Endothelial cell of umbilical vein (primary cell): ENCODE data around the gene TGIF1. TPM values are rescaled to one million over a fixed set of nuclear protein-coding genes. Genes with fewer than 3 reads are reported as not detected.

Source experiments
- BruUV-seq: library from RNA; stranded (reverse); fragments of 400-500 nt; replicated peaks from 2 replicates; lab custom pipeline; 2021; lab: Mats Ljungman, UMichigan
- CTCF ChIA-PET: fragments of 300-600, 350-600 bp; sonication (Branson Sonifier 250); formaldehyde crosslinking; loops from one replicate; lab custom pipeline; 2021; ENCODE audit warnings: antibody characterized with exemption, inconsistent platforms; lab: Charles Lee
- POLR2A ChIA-PET: fragments of 300-600, 350-600 bp; sonication (Branson Sonifier 250); formaldehyde crosslinking; loops from one replicate; lab custom pipeline; 2021; ENCODE audit warnings: antibody characterized with exemption, inconsistent platforms; lab: Charles Lee
- DNase-seq: peaks from one replicate; pipeline ENCODE4 v3.0.0-alpha.2; 2011; ENCODE audit warnings: low read depth, low spot score
- FAIRE-seq: peaks from 2 replicates; lab custom pipeline; 2011; peaks lifted over from hg19 to GRCh38; lab: Jason Lieb, UNC
- H2AFZ ChIP-seq: 2 replicates; pipeline ENCODE4 v1.6.0; 2012; ENCODE audit warnings: low read depth, low read length, control low read depth, inconsistent platforms
- H3K27ac ChIP-seq: 2 replicates; pipeline ENCODE4 v1.5.1; 2011; ENCODE audit warnings: low read depth, mild to moderate bottlenecking, control low read depth, low read length, moderate library complexity; ENCODE audit not compliant: insufficient read depth
- H3K27me3 ChIP-seq, 2 experiments: 2 replicates each; pipeline versions ENCODE4 v1.6.0 to v1.6.1; 2011; ENCODE audit warnings: low read length in 2 of 2, mixed read lengths in 1 of 2; ENCODE audit not compliant: control insufficient read depth in 2 of 2, insufficient read depth in 2 of 2
- H3K36me3 ChIP-seq, 2 experiments: 2 replicates in 1 of 2; 3 replicates in 1 of 2; pipeline ENCODE4 v1.5.1; 2011; ENCODE audit warnings: low read length in 2 of 2, mild to moderate bottlenecking in 1 of 2, moderate library complexity in 1 of 2; ENCODE audit not compliant: control insufficient read depth in 2 of 2, insufficient read depth in 2 of 2; ENCODE audit errors: extremely low read depth in 1 of 2
- H3K4me1 ChIP-seq: 3 replicates; pipeline ENCODE4 v1.5.1; 2011; ENCODE audit warnings: mild to moderate bottlenecking, low read length; ENCODE audit not compliant: control insufficient read depth, insufficient read depth; ENCODE audit errors: extremely low read depth
- H3K4me2 ChIP-seq: 2 replicates; pipeline ENCODE4 v1.6.1; 2011; ENCODE audit warnings: low read length, control low read depth, mixed read lengths; ENCODE audit not compliant: insufficient read depth
- H3K4me3 ChIP-seq, 3 experiments: fragments of 200-600 bp in 1 of 3; sonication (generic), shearing (Covaris generic) in 1 of 3; replicated peaks in 1 of 3; 2 replicates each; pipeline ENCODE4 v1.5.1; 2011 to 2016; ENCODE audit warnings: control low read depth in 3 of 3, low read length in 3 of 3, mild to moderate bottlenecking in 2 of 3, inconsistent platforms in 1 of 3, low read depth in 1 of 3, moderate library complexity in 1 of 3; ENCODE audit not compliant: insufficient read depth in 1 of 3
- H3K79me2 ChIP-seq: 2 replicates; pipeline ENCODE4 v1.6.0; 2012; ENCODE audit warnings: low read length, inconsistent platforms; ENCODE audit not compliant: control insufficient read depth, insufficient read depth
- H3K9ac ChIP-seq: replicated peaks from 2 replicates; pipeline ENCODE3; 2011; ENCODE audit warnings: low read length, control low read depth; ENCODE audit not compliant: insufficient read depth; ENCODE audit errors: extremely low read depth
- H3K9me1 ChIP-seq: replicated peaks from 3 replicates; pipeline ENCODE4 v1.6.0; 2011; ENCODE audit warnings: mild to moderate bottlenecking, low read length; ENCODE audit not compliant: control insufficient read depth, insufficient read depth; ENCODE audit errors: extremely low read depth
- H3K9me3 ChIP-seq: replicated peaks from 2 replicates; pipeline ENCODE4 v1.5.1; 2012; ENCODE audit warnings: low read length, inconsistent platforms; ENCODE audit not compliant: control insufficient read depth, insufficient read depth
- H4K20me1 ChIP-seq: replicated peaks from 2 replicates; pipeline ENCODE3; 2011; ENCODE audit warnings: mild to moderate bottlenecking, low read length; ENCODE audit not compliant: control insufficient read depth, insufficient read depth; ENCODE audit errors: extremely low read depth
- EZH2 ChIP-seq: IDR thresholded peaks from 2 replicates; pipeline ENCODE4 v1.6.1; 2012; ENCODE audit warnings: borderline replicate concordance, low read depth, mild to moderate bottlenecking, moderate library complexity, low read length, inconsistent platforms; ENCODE audit not compliant: severe bottlenecking
- FOS ChIP-seq: IDR thresholded peaks from 2 replicates; pipeline ENCODE4 v1.6.1; 2011; ENCODE audit warnings: mild to moderate bottlenecking, low read length, moderate library complexity, borderline replicate concordance; ENCODE audit not compliant: insufficient read depth
- GATA2 ChIP-seq: IDR thresholded peaks from 2 replicates; pipeline ENCODE4 v1.7.0; 2011; ENCODE audit warnings: low read depth, mild to moderate bottlenecking, moderate library complexity, mixed read lengths, low read length; ENCODE audit not compliant: insufficient read length, insufficient read depth
- JUN ChIP-seq: IDR thresholded peaks from 2 replicates; pipeline ENCODE4 v1.6.1; 2011; ENCODE audit warnings: borderline replicate concordance, low read depth; ENCODE audit not compliant: insufficient read length, insufficient read depth
- MYC ChIP-seq: IDR thresholded peaks from one replicate; pipeline ENCODE4 v1.6.1; 2011; ENCODE audit warnings: mild to moderate bottlenecking, low read depth, low read length
- POLR2A ChIP-seq: IDR thresholded peaks from 2 replicates; pipeline ENCODE4 v1.6.1; 2012; ENCODE audit warnings: low read depth, mild to moderate bottlenecking, control low read depth, low read length
- POLR2AphosphoS5 ChIP-seq: IDR thresholded peaks from 2 replicates; pipeline ENCODE4 v1.6.1; 2012; ENCODE audit warnings: low read depth, mild to moderate bottlenecking, control low read depth, low read length, moderate library complexity; ENCODE audit not compliant: insufficient read depth
- dilution Hi-C: fragments of 300-500 bp; cut with MboI; formaldehyde crosslinking; loops from one replicate; pipeline ENCODE4 v1.15.0; 2019; ENCODE audit warnings: low sequenced_read_pairs; ENCODE audit not compliant: extremely low pct_ligation_motif_present
- intact Hi-C: fragments of 100-400 bp; cut with micrococcal nuclease; formaldehyde crosslinking; loops from one replicate; pipeline ENCODE4 v1.10.0; 2022
- polyA plus RNA-seq, 4 experiments: library from polyadenylated mRNA; depleted of rRNA in 3 of 4; stranded (reverse) in 3 of 4; unstranded in 1 of 4; fragments of >200 nt; gene quantifications; 2 replicates each; pipeline versions ENCODE4 v1.2.1 to v1.2.3, GENCODE V29; 2011 to 2012; ENCODE audit warnings: missing spikeins in 1 of 4
- total RNA-seq: library from RNA; stranded (reverse); gene quantifications from 2 replicates; pipeline ENCODE4 v1.2.3, GENCODE V29; 2021
- TF ChIP-seq, protein P1 (sequence below): IDR thresholded peaks from 2 replicates; pipeline ENCODE4 v1.6.1; 2011; ENCODE audit not compliant: insufficient read depth, insufficient read length
- TF ChIP-seq, protein P2 (sequence below), 2 donors: IDR thresholded peaks; 1 replicate in 1 of 2; 2 replicates in 1 of 2; pipeline ENCODE4 v1.5.1; 2011; ENCODE audit warnings: low read length in 2 of 2, mild to moderate bottlenecking in 2 of 2, moderate library complexity in 2 of 2, control low read depth in 1 of 2, inconsistent platforms in 1 of 2, low read depth in 1 of 2; ENCODE audit not compliant: insufficient read depth in 1 of 2; ENCODE audit errors: extremely low read depth in 1 of 2

Gene TGIF1
- total and polyA plus RNA-seq, 2 donors (not counting 3 experiments of a cell fraction or from before 2014, with no cell fraction given), result 75.6 to 96.6 TPM

DNA sequence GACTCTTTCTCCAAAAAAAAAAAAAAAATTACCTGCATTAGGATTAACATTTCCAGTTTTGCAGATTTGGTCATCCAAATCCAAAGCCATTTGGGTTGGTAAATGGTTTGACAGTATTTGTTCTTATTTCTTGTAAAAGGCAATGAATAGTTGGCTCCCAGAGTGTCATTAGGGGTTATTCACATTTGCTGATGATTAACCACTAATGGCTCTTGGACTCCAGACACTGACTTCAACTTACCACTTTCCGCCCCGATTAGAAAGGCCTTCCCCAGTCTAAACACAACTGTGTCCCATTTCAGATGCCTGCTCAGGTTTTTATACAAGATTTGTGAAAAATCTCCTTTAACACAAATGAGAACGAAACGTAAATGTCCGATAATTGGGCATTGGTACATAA is 9.6 kb upstream of the TGIF1 start:
- TF ChIP-seq, protein P1, sequence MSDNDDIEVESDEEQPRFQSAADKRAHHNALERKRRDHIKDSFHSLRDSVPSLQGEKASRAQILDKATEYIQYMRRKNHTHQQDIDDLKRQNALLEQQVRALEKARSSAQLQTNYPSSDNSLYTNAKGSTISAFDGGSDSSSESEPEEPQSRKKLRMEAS, result no peak
- TF ChIP-seq POLR2A (no peak), POLR2AphosphoS5 (no peak), JUN (no peak), MYC (no peak), FOS (no peak), GATA2 (no peak), EZH2 (no peak)
- TF ChIP-seq, protein P2, sequence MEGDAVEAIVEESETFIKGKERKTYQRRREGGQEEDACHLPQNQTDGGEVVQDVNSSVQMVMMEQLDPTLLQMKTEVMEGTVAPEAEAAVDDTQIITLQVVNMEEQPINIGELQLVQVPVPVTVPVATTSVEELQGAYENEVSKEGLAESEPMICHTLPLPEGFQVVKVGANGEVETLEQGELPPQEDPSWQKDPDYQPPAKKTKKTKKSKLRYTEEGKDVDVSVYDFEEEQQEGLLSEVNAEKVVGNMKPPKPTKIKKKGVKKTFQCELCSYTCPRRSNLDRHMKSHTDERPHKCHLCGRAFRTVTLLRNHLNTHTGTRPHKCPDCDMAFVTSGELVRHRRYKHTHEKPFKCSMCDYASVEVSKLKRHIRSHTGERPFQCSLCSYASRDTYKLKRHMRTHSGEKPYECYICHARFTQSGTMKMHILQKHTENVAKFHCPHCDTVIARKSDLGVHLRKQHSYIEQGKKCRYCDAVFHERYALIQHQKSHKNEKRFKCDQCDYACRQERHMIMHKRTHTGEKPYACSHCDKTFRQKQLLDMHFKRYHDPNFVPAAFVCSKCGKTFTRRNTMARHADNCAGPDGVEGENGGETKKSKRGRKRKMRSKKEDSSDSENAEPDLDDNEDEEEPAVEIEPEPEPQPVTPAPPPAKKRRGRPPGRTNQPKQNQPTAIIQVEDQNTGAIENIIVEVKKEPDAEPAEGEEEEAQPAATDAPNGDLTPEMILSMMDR (IDR thresholded peaks at IDR 0.05; ENCODE audit: extremely low read depth in 1 of 2, insufficient read depth in 1 of 2, low read depth in 1 of 2, low read length in 2 of 2), result no peak
- intact Hi-C loops, result no loop called here
- Histone ChIP-seq H2AFZ (no peak overlapping the region), H3K27ac (no peak overlapping the region), H3K36me3 (no peaks in the 10 kb centered on the region), H3K4me3 (no peak overlapping the region), H3K79me2 (no peaks in the 10 kb centered on the region), H3K9me1 (no peaks in the 10 kb centered on the region), H3K9me3 (no peaks in the 10 kb centered on the region), H3K9ac (no peak overlapping the region), H3K27me3 (peaks cover 0 to 2% of the 10 kb centered on the region in 2 experiments), H3K4me2 (no peak overlapping the region), H4K20me1 (no peaks in the 10 kb centered on the region), H3K4me1 (no peaks in the 10 kb centered on the region)
- dilution Hi-C loops, result no loop called here
- ChIA-PET CTCF (interaction anchor here (0.7 to 3.9 kb wide), 4 partner anchors 60 to 226 kb away, joined by 3 to 23 read pairs (median 13); no protein-coding TSS in a partner anchor), POLR2A (no interaction called here)
- FAIRE-seq (no peak), DNase-seq (no peak)
- no TSS peak for BruUV-seq
